Activated naive CD8-positive, alpha-beta T cell treated with anti-CD3 and anti-CD28 coated beads, Interleukin-2, amount 50 U/mL, for 24 hours (primary cell): ENCODE results near the gene CPS1.

Source experiments
- ATAC-seq: fragments of 150-1000 bp; cut with Tn5 transposase; one replicate; pipeline ENCODE4 v1.10.0; 2021
- DNase-seq: peaks from one replicate; pipeline ENCODE4 v3.0.0; 2021
- H3K27ac Mint-ChIP-seq: one replicate; pipeline ENCODE4 v1.8.0; 2021; ENCODE audit warnings: mild to moderate bottlenecking, mixed read lengths
- H3K27me3 Mint-ChIP-seq: one replicate; pipeline ENCODE4 v1.8.0; 2021; ENCODE audit warnings: mixed read lengths
- H3K36me3 Mint-ChIP-seq: one replicate; pipeline ENCODE4 v1.8.0; 2021; ENCODE audit warnings: low read depth, mixed read lengths
- H3K4me1 Mint-ChIP-seq: one replicate; pipeline ENCODE4 v1.8.0; 2021; ENCODE audit warnings: mixed read lengths
- H3K4me3 Mint-ChIP-seq: one replicate; pipeline ENCODE4 v1.8.0; 2021; ENCODE audit warnings: mild to moderate bottlenecking, moderate library complexity, mixed read lengths
- H3K9me3 Mint-ChIP-seq: one replicate; pipeline ENCODE4 v1.8.0; 2021; ENCODE audit warnings: mixed read lengths

Gene CPS1

DNA sequence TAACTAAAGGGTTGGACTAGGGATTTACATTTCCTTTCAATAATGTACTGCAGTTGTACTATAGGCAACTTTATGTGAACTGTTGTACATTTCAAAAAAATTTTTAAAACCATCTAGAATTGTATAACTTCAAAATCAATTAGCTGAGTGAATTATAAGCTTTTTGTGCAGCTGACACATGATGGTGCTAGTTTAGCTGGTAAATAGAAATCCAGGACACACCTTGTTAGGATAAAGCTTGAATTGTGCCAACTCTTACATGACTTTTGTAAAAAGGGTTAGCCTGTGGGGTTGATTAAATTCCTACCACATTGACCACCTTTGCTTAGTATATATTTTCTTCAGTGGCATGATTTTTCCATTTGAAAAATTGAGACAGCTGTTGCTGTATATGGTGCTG is 104.4 kb downstream of the CPS1 start:
- Mint-ChIP-seq H3K27me3 (no peaks in the 10 kb centered on the region), H3K9me3 (peaks cover 8% of the 10 kb centered on the region), H3K36me3 (no peaks in the 10 kb centered on the region), H3K27ac (no peak overlapping the region), H3K4me1 (no peaks in the 10 kb centered on the region), H3K4me3 (no peak overlapping the region)
- ATAC-seq (no peak), DNase-seq (no peak)

DNA sequence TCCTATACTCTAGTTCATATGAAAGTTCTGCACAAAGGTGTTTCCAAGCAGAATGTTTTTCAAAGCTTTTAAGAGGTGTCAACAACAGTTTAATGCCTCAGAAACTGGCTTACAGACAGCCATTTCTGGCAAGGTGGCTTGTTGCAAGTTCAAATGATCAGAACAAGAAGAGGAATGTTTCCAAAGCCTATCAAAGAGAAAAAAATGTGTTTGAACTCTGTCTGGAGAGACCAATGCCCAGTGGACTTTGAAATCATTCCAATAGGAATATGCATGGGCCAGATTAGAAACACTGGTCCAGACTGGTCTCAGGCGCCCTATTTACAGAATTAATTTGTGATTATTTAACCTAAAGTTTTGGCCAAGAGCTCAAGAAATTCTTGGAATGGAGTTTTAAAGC is 106.2 kb downstream of the CPS1 start:
- H3K27ac Mint-ChIP-seq, result no peak overlapping the region
- ATAC-seq (no peak), DNase-seq (no peak)
- no peak overlapping the region for H3K4me3 Mint-ChIP-seq
- peaks cover 8% of the 10 kb centered on the region for H3K9me3 Mint-ChIP-seq
- peaks cover 2% of the 10 kb centered on the region for H3K27me3 Mint-ChIP-seq
- no peaks in the 10 kb centered on the region for H3K4me1 Mint-ChIP-seq
- H3K36me3 Mint-ChIP-seq, result no peaks in the 10 kb centered on the region

DNA sequence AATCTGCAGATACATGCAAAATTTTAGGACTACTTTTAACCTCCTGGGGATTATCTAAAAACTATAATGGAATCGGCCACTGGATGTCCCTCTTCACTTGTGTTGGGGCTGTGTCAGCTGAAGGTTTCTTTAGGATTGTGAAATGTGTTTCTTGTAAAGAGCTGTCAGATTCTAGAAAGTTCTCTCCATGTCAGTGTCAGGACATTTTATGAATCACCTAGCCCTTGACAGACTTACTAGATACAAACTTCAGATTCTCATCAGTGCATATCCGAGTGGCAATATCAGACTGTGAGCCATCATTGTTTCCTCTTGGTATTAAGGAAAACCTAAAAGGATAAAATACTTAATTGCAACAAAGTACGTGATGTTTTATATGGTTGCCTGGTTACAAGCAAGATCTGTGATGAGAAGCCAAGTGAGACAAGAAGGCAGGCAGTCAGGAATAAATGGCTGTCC is 107.3 kb downstream of the CPS1 start:
- no peak for ATAC-seq
- Mint-ChIP-seq H3K4me3 (no peak overlapping the region), H3K4me1 (no peaks in the 10 kb centered on the region), H3K27ac (no peak overlapping the region), H3K9me3 (peaks cover 8% of the 10 kb centered on the region), H3K36me3 (no peaks in the 10 kb centered on the region), H3K27me3 (peaks cover 3% of the 10 kb centered on the region)
- no peak for DNase-seq

DNA sequence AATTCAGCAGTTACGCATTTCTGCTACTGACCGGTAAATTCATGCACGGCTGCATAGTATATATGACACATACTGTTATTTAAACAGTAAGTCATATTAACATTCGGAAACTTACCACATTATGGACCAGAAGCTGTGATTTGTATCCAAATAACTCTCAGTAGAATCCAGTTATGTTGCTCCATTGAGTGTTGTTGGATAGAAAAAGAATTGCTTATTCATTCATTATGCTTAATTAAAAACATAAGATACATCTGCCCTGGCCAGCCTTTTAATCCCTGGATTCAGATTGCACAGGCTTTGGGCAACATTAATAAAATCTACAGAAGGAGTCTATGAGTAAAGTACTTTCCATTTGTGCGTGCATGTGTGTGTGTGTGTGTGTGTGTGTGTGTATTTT is 111.3 kb downstream of the CPS1 start:
- no peaks in the 10 kb centered on the region for H3K9me3 Mint-ChIP-seq
- H3K27me3 Mint-ChIP-seq, result peaks cover 3% of the 10 kb centered on the region
- H3K4me1 Mint-ChIP-seq, result no peaks in the 10 kb centered on the region
- no peak overlapping the region for H3K27ac Mint-ChIP-seq
- H3K4me3 Mint-ChIP-seq, result no peak overlapping the region
- no peaks in the 10 kb centered on the region for H3K36me3 Mint-ChIP-seq
- ATAC-seq (no peak), DNase-seq (no peak)

DNA sequence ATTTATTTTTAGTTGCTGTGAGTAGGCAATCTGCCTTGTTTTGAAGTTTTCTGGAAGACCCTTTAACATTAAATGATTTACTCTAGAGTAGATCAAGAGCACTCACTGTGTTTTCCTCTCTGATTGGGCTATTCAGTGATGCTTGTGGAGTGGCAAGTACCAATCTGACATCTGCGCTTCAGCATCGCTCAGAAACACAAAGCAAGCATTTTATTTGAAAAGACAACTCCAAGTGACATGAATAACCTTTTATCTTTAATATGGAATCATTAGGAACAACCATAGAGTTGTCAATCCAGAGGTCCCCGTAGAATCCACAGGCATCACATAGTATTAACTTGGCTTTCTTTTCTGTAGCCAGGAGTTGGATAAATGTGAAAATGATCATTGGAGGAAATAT is 114.7 kb downstream of the CPS1 start:
- no peak for ATAC-seq
- no peaks in the 10 kb centered on the region for H3K4me1 Mint-ChIP-seq
- H3K9me3 Mint-ChIP-seq, result no peaks in the 10 kb centered on the region
- H3K27ac Mint-ChIP-seq, result no peak overlapping the region
- H3K4me3 Mint-ChIP-seq, result no peak overlapping the region
- peaks cover 3% of the 10 kb centered on the region for H3K27me3 Mint-ChIP-seq
- no peak for DNase-seq
- H3K36me3 Mint-ChIP-seq, result no peaks in the 10 kb centered on the region

DNA sequence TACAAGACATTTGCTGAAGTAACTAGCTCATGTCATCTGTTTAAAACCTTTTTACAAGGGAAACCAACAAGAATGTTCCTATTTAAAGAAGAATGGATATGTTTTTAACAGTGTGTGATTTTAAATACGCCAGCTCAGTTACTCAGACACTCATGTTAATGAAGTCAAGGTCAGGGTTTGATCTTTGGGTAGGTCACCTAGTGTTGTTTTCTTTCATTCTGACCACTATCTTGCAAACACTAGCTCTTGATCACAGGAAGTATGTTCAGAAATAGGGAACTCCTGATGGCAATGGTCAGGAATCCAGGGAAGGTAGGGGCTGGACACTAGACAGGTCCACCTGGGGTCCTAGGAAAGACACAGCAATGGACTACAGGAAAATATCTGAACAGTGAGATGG is 116.7 kb downstream of the CPS1 start:
- Mint-ChIP-seq H3K4me3 (no peak overlapping the region), H3K27ac (no peak overlapping the region), H3K27me3 (peaks cover 2% of the 10 kb centered on the region), H3K36me3 (no peaks in the 10 kb centered on the region), H3K4me1 (no peaks in the 10 kb centered on the region), H3K9me3 (no peaks in the 10 kb centered on the region)
- DNase-seq (no peak), ATAC-seq (no peak)

DNA sequence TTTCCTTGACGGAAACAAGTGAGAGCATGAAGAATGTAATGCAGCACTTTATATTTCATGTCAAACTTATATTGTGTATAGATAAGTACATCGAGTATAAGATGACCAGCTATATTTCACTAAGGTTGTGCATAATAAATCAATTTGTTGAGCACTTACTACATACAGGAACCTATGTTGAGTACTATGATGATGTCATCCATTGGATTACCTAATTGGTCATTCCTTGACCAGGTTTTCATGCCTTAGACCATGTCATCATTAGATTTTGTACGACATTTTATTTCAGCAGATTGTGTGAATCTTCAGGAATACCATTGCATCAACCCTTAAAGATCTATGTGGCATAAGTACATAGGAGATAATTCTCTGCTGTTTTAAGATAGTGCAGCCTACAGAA is 119.7 kb downstream of the CPS1 start:
- H3K9me3 Mint-ChIP-seq, result no peaks in the 10 kb centered on the region
- no peak for ATAC-seq
- H3K27me3 Mint-ChIP-seq, result no peaks in the 10 kb centered on the region
- H3K4me3 Mint-ChIP-seq, result no peak overlapping the region
- H3K4me1 Mint-ChIP-seq, result no peaks in the 10 kb centered on the region
- no peaks in the 10 kb centered on the region for H3K36me3 Mint-ChIP-seq
- DNase-seq, result no peak
- no peak overlapping the region for H3K27ac Mint-ChIP-seq

DNA sequence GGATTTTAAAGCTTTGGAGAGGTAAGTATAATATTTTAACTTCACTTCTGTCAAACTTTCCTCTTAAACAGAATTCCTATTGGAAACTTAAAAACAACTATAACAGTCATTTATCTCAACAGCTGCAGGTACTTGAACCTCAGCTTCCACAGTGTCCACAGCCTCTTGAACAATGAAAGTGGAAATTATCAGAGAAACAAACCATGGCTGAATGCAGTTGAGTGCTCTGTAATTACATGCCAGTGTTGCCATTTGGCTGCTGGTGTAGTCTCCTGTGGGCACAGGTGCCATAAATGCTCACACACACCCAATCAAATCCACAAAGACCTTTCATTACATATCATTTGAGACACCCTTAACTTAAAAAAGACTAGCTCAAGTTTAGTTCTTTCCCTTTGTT is 125.1 kb downstream of the CPS1 start:
- no peak overlapping the region for H3K4me3 Mint-ChIP-seq
- no peak overlapping the region for H3K27ac Mint-ChIP-seq
- peaks cover 2% of the 10 kb centered on the region for H3K27me3 Mint-ChIP-seq
- ATAC-seq (no peak), DNase-seq (no peak)
- H3K9me3 Mint-ChIP-seq, result peaks cover 3% of the 10 kb centered on the region
- no peaks in the 10 kb centered on the region for H3K4me1 Mint-ChIP-seq
- H3K36me3 Mint-ChIP-seq, result no peaks in the 10 kb centered on the region

DNA sequence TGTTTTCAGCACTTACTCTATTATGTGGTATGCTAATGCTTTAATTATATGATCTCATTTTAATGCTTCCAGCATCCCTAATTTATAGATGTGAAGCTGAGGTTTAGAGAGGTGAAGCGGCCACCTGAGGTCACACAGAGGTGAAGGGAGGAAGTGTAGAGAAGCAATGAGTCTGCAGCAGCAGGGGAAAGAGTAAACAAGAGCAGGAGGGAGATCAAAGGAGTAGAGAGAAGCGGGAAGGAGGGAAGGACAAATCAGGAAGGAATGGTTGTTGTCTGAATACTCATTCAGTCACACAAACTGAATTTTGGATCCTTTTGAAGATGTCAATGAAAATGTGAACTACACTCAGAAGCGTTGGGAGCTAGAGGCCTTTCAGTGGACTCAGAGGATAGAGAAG is 130.0 kb downstream of the CPS1 start:
- Mint-ChIP-seq H3K4me1 (no peaks in the 10 kb centered on the region), H3K27ac (no peak overlapping the region), H3K27me3 (peaks cover 2% of the 10 kb centered on the region), H3K4me3 (no peak overlapping the region), H3K36me3 (no peaks in the 10 kb centered on the region), H3K9me3 (peaks cover 3% of the 10 kb centered on the region)
- DNase-seq, result no peak
- ATAC-seq, result no peak

DNA sequence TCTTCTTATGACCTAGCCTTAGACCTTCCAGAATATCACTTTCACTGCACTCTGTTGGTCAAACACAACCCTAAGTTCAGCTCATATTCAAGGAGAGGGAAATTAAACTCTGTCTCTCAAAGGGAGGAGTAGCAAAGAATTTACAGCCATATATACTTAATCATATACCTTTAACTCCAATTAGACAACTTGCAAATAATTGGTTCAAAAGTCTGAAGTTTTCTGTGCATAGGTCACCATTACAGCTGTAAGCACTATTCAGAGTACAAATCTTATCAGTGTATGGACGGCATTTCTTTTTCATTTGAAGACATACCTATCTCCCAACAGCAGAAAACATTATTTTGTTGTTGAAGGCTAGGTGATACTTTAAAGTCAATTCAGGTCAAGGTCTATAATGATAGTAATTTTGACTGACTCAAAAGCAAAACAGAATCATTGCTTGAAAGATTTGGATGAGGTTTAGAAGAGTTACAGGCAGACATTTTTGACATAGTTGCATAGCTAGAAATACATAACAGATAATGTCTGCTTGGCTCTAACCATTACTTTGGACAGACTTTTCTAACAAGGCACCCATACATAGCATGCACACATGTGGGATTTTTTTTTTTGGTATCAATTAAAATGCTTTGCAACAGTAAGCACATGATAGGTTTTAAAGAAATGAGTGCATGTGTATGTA is 131.5 kb downstream of the CPS1 start:
- no peak overlapping the region for H3K4me3 Mint-ChIP-seq
- H3K4me1 Mint-ChIP-seq, result no peaks in the 10 kb centered on the region
- H3K36me3 Mint-ChIP-seq, result no peaks in the 10 kb centered on the region
- peaks cover 2% of the 10 kb centered on the region for H3K27me3 Mint-ChIP-seq
- ATAC-seq (no peak), DNase-seq (no peak)
- peaks cover 3% of the 10 kb centered on the region for H3K9me3 Mint-ChIP-seq
- H3K27ac Mint-ChIP-seq, result no peak overlapping the region

DNA sequence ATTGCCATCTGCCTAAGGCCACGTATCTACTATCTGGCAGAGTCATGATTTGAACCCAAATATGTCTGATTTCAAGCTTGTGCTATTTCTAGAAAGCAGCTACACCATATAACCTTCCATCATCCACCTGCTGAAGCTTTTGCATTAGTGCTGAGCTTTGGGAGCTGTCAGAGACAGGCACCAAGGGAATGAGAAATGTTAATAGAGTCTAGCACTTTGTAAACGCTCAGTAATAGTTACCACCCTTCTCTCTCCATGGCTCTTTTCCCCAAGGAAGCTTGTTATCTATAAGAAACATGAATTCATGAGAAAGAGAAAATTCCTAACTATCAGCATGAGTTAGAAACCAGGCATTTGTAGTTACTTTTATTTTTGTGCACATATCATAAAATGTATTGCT is 151.5 kb downstream of the CPS1 start:
- ATAC-seq, result no peak
- no peak overlapping the region for H3K4me3 Mint-ChIP-seq
- H3K9me3 Mint-ChIP-seq, result no peaks in the 10 kb centered on the region
- H3K27ac Mint-ChIP-seq, result no peak overlapping the region
- H3K27me3 Mint-ChIP-seq, result no peaks in the 10 kb centered on the region
- no peaks in the 10 kb centered on the region for H3K4me1 Mint-ChIP-seq
- no peak for DNase-seq
- H3K36me3 Mint-ChIP-seq, result no peaks in the 10 kb centered on the region

DNA sequence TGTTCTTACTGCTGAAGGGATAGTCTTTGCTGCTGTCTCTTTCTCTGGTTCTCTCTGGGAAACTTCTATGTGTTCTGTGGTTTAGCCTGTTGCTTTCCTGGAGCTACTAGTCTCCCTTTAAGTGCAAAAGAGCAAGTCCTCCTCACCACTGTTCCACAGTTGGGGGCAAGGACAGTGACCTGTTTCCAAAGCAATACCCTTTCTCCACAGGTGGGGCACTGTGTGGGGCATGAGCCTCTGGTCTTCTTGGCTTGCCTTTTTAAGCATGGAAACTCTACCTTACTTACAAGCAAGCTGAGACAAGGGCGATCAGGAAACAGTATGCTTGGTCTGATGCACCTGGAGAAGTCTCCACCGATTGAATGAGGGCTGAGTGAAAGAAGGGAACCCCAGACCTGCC is 156.7 kb downstream of the CPS1 start:
- no peaks in the 10 kb centered on the region for H3K36me3 Mint-ChIP-seq
- no peak overlapping the region for H3K4me3 Mint-ChIP-seq
- H3K4me1 Mint-ChIP-seq, result no peaks in the 10 kb centered on the region
- H3K27ac Mint-ChIP-seq, result no peak overlapping the region
- ATAC-seq (no peak), DNase-seq (no peak)
- no peaks in the 10 kb centered on the region for H3K9me3 Mint-ChIP-seq
- H3K27me3 Mint-ChIP-seq, result no peaks in the 10 kb centered on the region

DNA sequence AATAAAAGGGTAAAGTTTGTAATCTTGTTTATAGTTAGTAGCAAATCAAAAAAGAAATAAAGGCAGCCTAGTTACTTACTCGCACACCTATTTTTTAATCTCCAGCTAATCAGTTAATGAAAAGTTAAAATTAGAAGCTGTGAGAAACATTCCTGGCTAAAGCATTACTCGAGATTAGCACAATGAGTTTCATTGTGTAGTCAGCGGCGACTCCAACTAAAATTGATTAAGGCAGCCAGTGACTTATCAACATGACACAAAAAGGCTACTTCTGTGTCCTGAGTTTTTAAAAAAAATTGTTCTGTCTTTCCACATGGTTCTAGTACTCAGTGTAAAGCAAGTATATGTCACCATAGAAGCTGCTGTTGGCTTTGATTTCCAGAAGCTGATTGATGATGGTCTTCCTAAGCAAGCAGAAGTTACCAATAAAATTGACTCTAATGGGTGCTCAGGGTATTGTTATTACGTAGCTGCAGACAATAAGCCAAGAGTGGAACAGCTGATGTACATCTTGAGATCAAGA is 159.2 kb downstream of the CPS1 start:
- Mint-ChIP-seq H3K36me3 (no peaks in the 10 kb centered on the region), H3K4me1 (no peaks in the 10 kb centered on the region), H3K27me3 (no peaks in the 10 kb centered on the region), H3K9me3 (no peaks in the 10 kb centered on the region), H3K27ac (no peak overlapping the region), H3K4me3 (no peak overlapping the region)
- DNase-seq (no peak), ATAC-seq (no peak)

DNA sequence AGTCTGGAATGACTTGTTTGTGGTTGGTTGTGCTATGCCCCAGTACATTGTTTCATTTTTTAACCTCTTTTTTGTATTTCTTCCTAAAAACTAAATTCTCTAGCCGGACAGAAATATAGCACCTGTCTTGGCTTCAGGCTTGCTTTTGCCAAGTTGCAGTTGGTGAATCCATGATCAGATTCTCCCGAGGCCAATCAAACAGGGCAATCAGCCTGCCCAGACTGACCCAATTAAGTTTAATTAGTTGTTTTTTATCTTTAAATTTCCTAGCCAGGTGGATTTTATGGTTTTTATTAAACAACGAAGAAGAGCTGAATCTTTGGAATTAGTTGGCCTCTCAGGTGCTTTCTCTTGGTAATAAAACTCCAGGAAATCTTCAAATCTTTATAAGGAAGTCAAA is 162.1 kb downstream of the CPS1 start:
- Mint-ChIP-seq H3K4me3 (no peak overlapping the region), H3K9me3 (no peaks in the 10 kb centered on the region), H3K27me3 (no peaks in the 10 kb centered on the region), H3K27ac (no peak overlapping the region), H3K36me3 (no peaks in the 10 kb centered on the region), H3K4me1 (no peaks in the 10 kb centered on the region)
- ATAC-seq (no peak), DNase-seq (no peak)

DNA sequence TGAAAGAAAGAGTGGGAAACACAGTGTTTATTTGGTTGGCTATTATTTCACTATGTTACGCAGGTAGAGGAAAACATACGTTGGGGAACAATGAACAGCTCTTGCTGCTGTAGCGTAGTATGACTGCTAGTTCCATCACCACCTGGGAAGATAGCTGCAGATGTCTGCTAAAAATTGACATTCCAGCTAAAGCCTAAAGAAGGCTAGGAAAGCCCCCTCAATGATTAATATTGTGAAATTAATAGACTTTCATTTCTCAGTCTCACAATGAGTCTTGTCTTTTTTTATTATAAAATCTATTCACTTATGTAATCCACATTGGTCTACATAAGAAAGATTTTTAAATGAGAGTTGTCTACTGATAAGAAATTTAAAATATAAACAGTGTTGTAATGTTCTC is 165.7 kb downstream of the CPS1 start:
- ATAC-seq (no peak), DNase-seq (no peak)
- no peaks in the 10 kb centered on the region for H3K9me3 Mint-ChIP-seq
- no peaks in the 10 kb centered on the region for H3K4me1 Mint-ChIP-seq
- no peaks in the 10 kb centered on the region for H3K36me3 Mint-ChIP-seq
- H3K27ac Mint-ChIP-seq, result no peak overlapping the region
- no peak overlapping the region for H3K4me3 Mint-ChIP-seq
- no peaks in the 10 kb centered on the region for H3K27me3 Mint-ChIP-seq

DNA sequence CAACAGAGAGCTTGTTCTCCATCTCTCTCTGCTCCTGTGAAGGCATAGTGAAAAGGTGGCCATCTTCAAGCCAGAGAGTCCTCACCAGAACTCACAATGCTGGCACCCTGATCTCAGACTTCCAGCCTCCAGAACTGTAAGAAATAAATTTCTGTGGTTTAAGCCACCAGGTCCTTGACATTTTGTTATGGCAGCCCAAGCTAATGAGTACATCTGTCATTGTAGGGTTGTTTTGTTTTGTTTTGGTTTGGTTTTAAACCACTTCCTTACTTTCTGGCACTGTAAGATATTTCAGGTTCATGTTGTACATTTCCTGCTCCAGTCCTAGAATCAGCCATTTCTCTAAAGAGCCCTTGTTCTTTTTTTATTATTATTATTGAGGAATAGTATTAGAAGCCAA is 171.2 kb downstream of the CPS1 start:
- Mint-ChIP-seq H3K27me3 (no peaks in the 10 kb centered on the region), H3K4me3 (no peak overlapping the region), H3K27ac (no peak overlapping the region), H3K4me1 (no peaks in the 10 kb centered on the region), H3K9me3 (no peaks in the 10 kb centered on the region), H3K36me3 (no peaks in the 10 kb centered on the region)
- DNase-seq (no peak), ATAC-seq (no peak)
